K562 (cell line): ENCODE measurements around the gene LITAF. TPM values are rescaled to one million over a fixed set of nuclear protein-coding genes. Genes with fewer than 3 reads are reported as not detected.

ENCODE experiments used
- CHCHD3 ChIP-seq: fragments of 250-450 bp; sonication (Bioruptor Pico); IDR thresholded peaks from 2 replicates; pipeline ENCODE4 v2.1.2; 2022; ENCODE audit warnings: mild to moderate bottlenecking
- HDAC3 ChIP-seq: fragments of 450-650 bp; IDR thresholded peaks from 2 replicates; pipeline ENCODE4 v1.6.1; 2018; ENCODE audit warnings: borderline replicate concordance, mild to moderate bottlenecking, moderate library complexity; ENCODE audit not compliant: partially characterized antibody
- HNRNPLL ChIP-seq: fragments of 200-400 bp; formaldehyde crosslinking; IDR thresholded peaks from 2 replicates; pipeline ENCODE4 v1.6.1; 2017; ENCODE audit warnings: low read length, low read depth, mild to moderate bottlenecking; ENCODE audit not compliant: poor library complexity, severe bottlenecking
- MEF2A ChIP-seq: IDR thresholded peaks from 2 replicates; pipeline ENCODE4 v1.6.1; 2011; ENCODE audit warnings: low read depth, mild to moderate bottlenecking, low read length, moderate library complexity; ENCODE audit not compliant: control insufficient read depth
- NEUROD1 ChIP-seq: fragments of 150-350 bp; IDR thresholded peaks from 2 replicates; pipeline ENCODE4 v1.6.1; 2014; ENCODE audit warnings: borderline replicate concordance, low read length, low read depth; ENCODE audit not compliant: partially characterized antibody
- NFXL1 ChIP-seq: fragments of 450-650 bp; formaldehyde crosslinking; IDR thresholded peaks from 2 replicates; pipeline ENCODE4 v1.4.0; 2021; ENCODE audit warnings: mild to moderate bottlenecking
- NR2C1 ChIP-seq, 2 experiments: fragments of 450-650 bp; IDR thresholded peaks; 2 replicates each; pipeline ENCODE4 v1.6.1; 2017; ENCODE audit warnings: mild to moderate bottlenecking in 2 of 2, antibody characterized with exemption in 1 of 2, inconsistent platforms in 1 of 2, missing compliant biosample characterization in 1 of 2, missing genetic modification characterization in 1 of 2
- POLR2AphosphoS5 ChIP-seq: IDR thresholded peaks from 2 replicates; pipeline ENCODE4 v1.6.1; 2011; ENCODE audit warnings: mild to moderate bottlenecking, low read depth, low read length, moderate library complexity; ENCODE audit not compliant: control insufficient read depth, insufficient read depth
- PTBP1 ChIP-seq: fragments of 200-400 bp; formaldehyde crosslinking; IDR thresholded peaks from 2 replicates; pipeline ENCODE4 v1.6.1; 2017; ENCODE audit warnings: low read depth, low read length
- SMAD1 ChIP-seq: fragments of 150-350 bp; IDR thresholded peaks from 2 replicates; pipeline ENCODE4 v1.6.1; 2014; ENCODE audit warnings: low read length, low read depth; ENCODE audit not compliant: partially characterized antibody
- ZNF347 ChIP-seq: fragments of 450-650 bp; formaldehyde crosslinking; IDR thresholded peaks from 2 replicates; pipeline ENCODE4 v1.4.0; 2020; ENCODE audit warnings: low read depth, mild to moderate bottlenecking, moderate library complexity
- polyA plus RNA-seq, 8 experiments: library from polyadenylated mRNA; depleted of rRNA in 4 of 8; stranded (reverse) in 5 of 8; unstranded in 3 of 8; fragments of >200 nt; fragmentation: Nextera tagmentation in 2 of 8; fragmentation: Illumina TruSeq in 1 of 8; extraction: Ambion mirVana in 2 of 8; extraction: Trizol in 1 of 8; gene quantifications; 2 replicates each; pipeline versions ENCODE4 v1.2.1 to v1.2.3, GENCODE V29; 2011 to 2014; ENCODE audit warnings: inconsistent platforms in 1 of 8, missing spikeins in 1 of 8
- total RNA-seq, 7 experiments: library from RNA; depleted of rRNA in 6 of 7; stranded (reverse); fragments of >200 nt in 6 of 7; fragmentation: Illumina TruSeq in 2 of 7; extraction: Trizol in 2 of 7; gene quantifications; 2 replicates each; pipeline versions ENCODE4 v1.2.1 to v1.2.3, GENCODE V29; 2011 to 2021; ENCODE audit warnings: low replicate concordance in 1 of 7
- TF ChIP-seq, protein P1 (sequence below): IDR thresholded peaks from 2 replicates; pipeline ENCODE4 v1.6.1; 2011; ENCODE audit warnings: borderline replicate concordance, low read depth, mild to moderate bottlenecking, moderate library complexity, low read length; ENCODE audit not compliant: insufficient read depth, poor library complexity, severe bottlenecking
- TF ChIP-seq, protein P2 (sequence below): fragments of 450-650 bp; IDR thresholded peaks from 2 replicates; pipeline ENCODE4 v1.7.0; 2016; ENCODE audit warnings: borderline replicate concordance
- TF ChIP-seq, protein P3 (sequence below), 2 experiments: fragments of 450-650 bp; formaldehyde crosslinking in 1 of 2; IDR thresholded peaks; 2 replicates each; pipeline versions ENCODE4 v1.4.0 to v1.6.1; 2014 to 2020; ENCODE audit warnings: mild to moderate bottlenecking in 2 of 2, borderline replicate concordance in 1 of 2, low read depth in 1 of 2

The LITAF gene
- total and polyA plus RNA-seq, 9 of the 15 experiments (the other 6 are each of a cell fraction or from before 2014, with no cell fraction given), result 4.1 to 17.8 (median 11.9) TPM

DNA sequence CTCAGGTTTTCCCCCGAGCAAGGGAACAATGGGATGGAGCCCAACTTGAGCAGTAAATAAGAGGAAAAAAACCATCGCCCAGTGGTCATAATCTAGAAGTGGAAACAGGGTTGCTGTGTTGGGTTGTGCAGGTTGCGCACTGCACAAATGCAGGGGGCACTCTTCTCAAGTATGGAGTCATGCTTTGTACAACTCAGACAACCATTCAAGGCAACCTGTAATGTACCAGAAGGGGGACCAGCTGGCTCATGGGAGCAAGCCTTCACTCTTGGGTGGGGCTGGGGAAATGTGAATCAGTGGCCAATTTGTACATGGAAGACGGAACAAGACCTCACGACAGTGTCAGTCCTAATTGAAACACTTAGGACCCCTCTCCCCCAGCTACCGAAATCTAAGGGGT, 23.9 kb upstream of the LITAF start (continued):
- TF ChIP-seq, protein P1, sequence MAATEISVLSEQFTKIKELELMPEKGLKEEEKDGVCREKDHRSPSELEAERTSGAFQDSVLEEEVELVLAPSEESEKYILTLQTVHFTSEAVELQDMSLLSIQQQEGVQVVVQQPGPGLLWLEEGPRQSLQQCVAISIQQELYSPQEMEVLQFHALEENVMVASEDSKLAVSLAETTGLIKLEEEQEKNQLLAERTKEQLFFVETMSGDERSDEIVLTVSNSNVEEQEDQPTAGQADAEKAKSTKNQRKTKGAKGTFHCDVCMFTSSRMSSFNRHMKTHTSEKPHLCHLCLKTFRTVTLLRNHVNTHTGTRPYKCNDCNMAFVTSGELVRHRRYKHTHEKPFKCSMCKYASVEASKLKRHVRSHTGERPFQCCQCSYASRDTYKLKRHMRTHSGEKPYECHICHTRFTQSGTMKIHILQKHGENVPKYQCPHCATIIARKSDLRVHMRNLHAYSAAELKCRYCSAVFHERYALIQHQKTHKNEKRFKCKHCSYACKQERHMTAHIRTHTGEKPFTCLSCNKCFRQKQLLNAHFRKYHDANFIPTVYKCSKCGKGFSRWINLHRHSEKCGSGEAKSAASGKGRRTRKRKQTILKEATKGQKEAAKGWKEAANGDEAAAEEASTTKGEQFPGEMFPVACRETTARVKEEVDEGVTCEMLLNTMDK, result peak; percentile 10
- TF ChIP-seq POLR2AphosphoS5, result no peak
- TF ChIP-seq SMAD1, result no peak
- no peak for TF ChIP-seq HNRNPLL
- TF ChIP-seq, protein P2, sequence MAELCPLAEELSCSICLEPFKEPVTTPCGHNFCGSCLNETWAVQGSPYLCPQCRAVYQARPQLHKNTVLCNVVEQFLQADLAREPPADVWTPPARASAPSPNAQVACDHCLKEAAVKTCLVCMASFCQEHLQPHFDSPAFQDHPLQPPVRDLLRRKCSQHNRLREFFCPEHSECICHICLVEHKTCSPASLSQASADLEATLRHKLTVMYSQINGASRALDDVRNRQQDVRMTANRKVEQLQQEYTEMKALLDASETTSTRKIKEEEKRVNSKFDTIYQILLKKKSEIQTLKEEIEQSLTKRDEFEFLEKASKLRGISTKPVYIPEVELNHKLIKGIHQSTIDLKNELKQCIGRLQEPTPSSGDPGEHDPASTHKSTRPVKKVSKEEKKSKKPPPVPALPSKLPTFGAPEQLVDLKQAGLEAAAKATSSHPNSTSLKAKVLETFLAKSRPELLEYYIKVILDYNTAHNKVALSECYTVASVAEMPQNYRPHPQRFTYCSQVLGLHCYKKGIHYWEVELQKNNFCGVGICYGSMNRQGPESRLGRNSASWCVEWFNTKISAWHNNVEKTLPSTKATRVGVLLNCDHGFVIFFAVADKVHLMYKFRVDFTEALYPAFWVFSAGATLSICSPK, result no peak
- TF ChIP-seq PTBP1, result no peak
- no peak for TF ChIP-seq NFXL1 (CRISPR knock-in tag)
- TF ChIP-seq MEF2A, result no peak
- no peak for TF ChIP-seq CHCHD3
- TF ChIP-seq ZNF347 (CRISPR knock-in tag), result no peak
- TF ChIP-seq, protein P3, sequence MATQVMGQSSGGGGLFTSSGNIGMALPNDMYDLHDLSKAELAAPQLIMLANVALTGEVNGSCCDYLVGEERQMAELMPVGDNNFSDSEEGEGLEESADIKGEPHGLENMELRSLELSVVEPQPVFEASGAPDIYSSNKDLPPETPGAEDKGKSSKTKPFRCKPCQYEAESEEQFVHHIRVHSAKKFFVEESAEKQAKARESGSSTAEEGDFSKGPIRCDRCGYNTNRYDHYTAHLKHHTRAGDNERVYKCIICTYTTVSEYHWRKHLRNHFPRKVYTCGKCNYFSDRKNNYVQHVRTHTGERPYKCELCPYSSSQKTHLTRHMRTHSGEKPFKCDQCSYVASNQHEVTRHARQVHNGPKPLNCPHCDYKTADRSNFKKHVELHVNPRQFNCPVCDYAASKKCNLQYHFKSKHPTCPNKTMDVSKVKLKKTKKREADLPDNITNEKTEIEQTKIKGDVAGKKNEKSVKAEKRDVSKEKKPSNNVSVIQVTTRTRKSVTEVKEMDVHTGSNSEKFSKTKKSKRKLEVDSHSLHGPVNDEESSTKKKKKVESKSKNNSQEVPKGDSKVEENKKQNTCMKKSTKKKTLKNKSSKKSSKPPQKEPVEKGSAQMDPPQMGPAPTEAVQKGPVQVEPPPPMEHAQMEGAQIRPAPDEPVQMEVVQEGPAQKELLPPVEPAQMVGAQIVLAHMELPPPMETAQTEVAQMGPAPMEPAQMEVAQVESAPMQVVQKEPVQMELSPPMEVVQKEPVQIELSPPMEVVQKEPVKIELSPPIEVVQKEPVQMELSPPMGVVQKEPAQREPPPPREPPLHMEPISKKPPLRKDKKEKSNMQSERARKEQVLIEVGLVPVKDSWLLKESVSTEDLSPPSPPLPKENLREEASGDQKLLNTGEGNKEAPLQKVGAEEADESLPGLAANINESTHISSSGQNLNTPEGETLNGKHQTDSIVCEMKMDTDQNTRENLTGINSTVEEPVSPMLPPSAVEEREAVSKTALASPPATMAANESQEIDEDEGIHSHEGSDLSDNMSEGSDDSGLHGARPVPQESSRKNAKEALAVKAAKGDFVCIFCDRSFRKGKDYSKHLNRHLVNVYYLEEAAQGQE (IDR thresholded peaks at IDR 0.05; ENCODE audit: borderline replicate concordance), result peak; percentile 44; the same call in 1 of the 2 replicates
- TF ChIP-seq, protein P3 (CRISPR knock-in tag; IDR thresholded peaks at IDR 0.05; ENCODE audit: low read depth), result no peak
- no peak for TF ChIP-seq NR2C1 (IDR thresholded peaks at IDR 0.05)
- TF ChIP-seq NR2C1 (tag; IDR thresholded peaks at IDR 0.05), result no peak
- TF ChIP-seq NEUROD1, result no peak
- TF ChIP-seq HDAC3, result no peak
